Mesothelial cell of epicardium (in vitro differentiated cells): ENCODE results near the gene JUND. TPM values are rescaled to one million over a fixed set of nuclear protein-coding genes. Genes with fewer than 3 reads are reported as not detected.
A peak's percentile ranks its signal among the peaks of the same experiment; 100 is the strongest.

Experiments
- DNase-seq, 2 experiments: peaks; one replicate each; pipeline ENCODE4 v3.0.0; 2021; ENCODE audit warnings: low spot score in 2 of 2; ENCODE audit not compliant: unreplicated experiment in 2 of 2
- H3K27ac Mint-ChIP-seq: 2 replicates; pipeline ENCODE4 v1.8.0; 2021; ENCODE audit warnings: mixed read lengths
- H3K27me3 Mint-ChIP-seq: 2 replicates; pipeline ENCODE4 v1.8.0; 2021; ENCODE audit warnings: low read depth, mixed read lengths
- H3K36me3 Mint-ChIP-seq: 2 replicates; pipeline ENCODE4 v1.8.0; 2021; ENCODE audit warnings: mixed read lengths
- H3K4me1 Mint-ChIP-seq: 2 replicates; pipeline ENCODE4 v1.8.0; 2021; ENCODE audit warnings: mixed read lengths
- H3K4me3 Mint-ChIP-seq: 2 replicates; pipeline ENCODE4 v1.8.0; 2021; ENCODE audit warnings: mild to moderate bottlenecking, moderate library complexity, mixed read lengths
- H3K9me3 Mint-ChIP-seq: 2 replicates; pipeline ENCODE4 v1.8.0; 2021; ENCODE audit warnings: mixed read lengths
- total RNA-seq: library from RNA; stranded (reverse); gene quantifications from 3 replicates; pipeline ENCODE4 v1.2.1, GENCODE V29; 2021
- TF ChIP-seq, protein P1 (sequence below): fragments of 200-600 bp; sonication (generic); IDR thresholded peaks from one replicate; pipeline ENCODE4 v1.5.0; 2021; ENCODE audit warnings: antibody characterized with exemption; ENCODE audit not compliant: unreplicated experiment

The JUND gene
- total RNA-seq, 1 donor from 2014 or later, result 276 TPM

DNA sequence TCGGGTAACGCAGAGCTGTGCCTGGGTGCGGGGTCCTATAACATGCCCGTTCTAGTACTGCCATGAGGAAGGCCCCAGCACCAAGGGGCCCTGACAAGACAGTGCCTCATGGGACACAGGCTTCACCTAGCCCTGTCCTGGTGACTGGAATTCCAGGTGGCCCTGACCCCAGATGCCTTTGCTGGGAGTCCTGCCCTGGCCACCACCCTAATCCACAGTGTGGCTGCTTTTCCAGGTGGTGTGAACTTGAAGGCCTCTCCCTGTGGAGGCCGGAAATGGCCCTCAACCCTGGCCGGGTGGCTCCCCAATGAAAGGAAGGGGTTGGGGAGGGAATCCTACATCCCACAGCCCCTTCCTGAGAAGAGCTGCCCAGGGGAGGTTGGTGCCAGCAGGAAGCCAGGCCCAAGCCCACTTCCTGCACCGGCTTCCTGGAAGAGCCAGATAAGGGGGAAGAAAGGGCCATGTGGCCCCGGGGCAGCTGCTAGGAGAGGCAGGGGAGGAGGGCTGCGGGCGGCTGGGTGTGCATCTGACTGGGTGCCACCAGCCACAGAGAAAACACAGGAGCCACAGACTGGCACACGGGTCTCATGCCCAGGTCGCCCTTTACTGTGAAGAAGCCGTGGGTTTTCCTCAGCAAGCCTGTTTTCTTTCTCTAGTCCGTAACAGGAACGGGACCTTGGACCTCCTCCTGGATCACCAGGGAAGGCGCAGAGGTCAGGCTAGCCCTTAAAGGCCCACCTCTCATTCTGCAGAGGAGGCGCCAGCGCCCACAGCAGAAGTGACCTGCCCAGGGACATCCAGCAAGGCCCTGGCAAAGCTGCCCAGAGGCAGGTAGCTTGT, 36.8 kb upstream of the JUND start:
- H3K27me3 Mint-ChIP-seq, result no peaks in the 10 kb centered on the region
- H3K27ac Mint-ChIP-seq, result peak overlapping the region; percentile 90
- H3K36me3 Mint-ChIP-seq, result peaks cover 3% of the 10 kb centered on the region
- TF ChIP-seq, protein P1, sequence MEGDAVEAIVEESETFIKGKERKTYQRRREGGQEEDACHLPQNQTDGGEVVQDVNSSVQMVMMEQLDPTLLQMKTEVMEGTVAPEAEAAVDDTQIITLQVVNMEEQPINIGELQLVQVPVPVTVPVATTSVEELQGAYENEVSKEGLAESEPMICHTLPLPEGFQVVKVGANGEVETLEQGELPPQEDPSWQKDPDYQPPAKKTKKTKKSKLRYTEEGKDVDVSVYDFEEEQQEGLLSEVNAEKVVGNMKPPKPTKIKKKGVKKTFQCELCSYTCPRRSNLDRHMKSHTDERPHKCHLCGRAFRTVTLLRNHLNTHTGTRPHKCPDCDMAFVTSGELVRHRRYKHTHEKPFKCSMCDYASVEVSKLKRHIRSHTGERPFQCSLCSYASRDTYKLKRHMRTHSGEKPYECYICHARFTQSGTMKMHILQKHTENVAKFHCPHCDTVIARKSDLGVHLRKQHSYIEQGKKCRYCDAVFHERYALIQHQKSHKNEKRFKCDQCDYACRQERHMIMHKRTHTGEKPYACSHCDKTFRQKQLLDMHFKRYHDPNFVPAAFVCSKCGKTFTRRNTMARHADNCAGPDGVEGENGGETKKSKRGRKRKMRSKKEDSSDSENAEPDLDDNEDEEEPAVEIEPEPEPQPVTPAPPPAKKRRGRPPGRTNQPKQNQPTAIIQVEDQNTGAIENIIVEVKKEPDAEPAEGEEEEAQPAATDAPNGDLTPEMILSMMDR, result no peak
- no peak for DNase-seq
- H3K4me3 Mint-ChIP-seq, result no peak overlapping the region
- H3K9me3 Mint-ChIP-seq, result no peaks in the 10 kb centered on the region
- peaks cover 38% of the 10 kb centered on the region for H3K4me1 Mint-ChIP-seq

DNA sequence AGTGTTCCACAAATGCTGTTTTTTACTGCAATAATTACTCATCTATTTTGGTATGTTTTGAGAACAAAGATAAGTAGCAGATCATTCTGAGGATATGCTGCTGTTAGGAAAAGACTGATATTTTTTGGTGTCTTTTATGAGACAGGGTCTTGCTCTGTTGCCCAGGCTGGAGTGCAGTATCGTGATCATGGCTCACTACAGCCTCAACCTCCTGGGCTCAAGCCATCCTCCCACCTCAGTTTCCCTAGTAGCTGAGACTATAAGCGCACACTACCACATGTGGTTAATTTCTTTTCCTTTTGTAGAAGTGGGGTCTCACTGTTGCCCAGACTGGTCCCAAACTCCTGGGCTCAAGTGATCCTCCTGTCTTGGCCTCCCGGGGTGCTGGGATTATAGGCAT, 32.0 kb upstream of the JUND start:
- no peaks in the 10 kb centered on the region for H3K27me3 Mint-ChIP-seq
- no peak for DNase-seq

DNA sequence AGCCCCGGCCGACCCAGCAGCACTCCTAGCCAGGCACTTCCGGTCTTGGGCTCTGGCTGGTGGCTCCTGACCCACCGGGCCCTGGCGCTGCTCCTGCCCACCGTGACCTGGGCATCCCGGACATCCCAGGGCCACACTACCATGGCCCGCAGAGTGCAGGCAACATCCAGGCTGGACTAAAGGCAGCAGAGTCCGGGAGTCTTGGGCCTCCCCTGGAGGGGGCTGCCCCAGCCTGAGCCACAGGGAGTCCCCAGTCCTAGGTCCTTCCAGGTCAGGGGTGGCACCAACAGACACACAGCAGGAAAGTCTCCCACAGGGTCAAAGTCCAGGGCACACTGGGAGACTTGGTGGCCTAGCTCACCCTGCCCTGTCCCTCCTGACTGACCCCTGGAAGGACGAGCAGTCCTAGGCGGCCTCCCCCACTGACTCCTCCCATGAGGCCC, 30.7 kb upstream of the JUND start:
- no peak overlapping the region for H3K27ac Mint-ChIP-seq
- TF ChIP-seq, protein P1, result no peak
- H3K4me1 Mint-ChIP-seq, result no peaks in the 10 kb centered on the region
- H3K27me3 Mint-ChIP-seq, result no peaks in the 10 kb centered on the region
- no peak for DNase-seq
- H3K4me3 Mint-ChIP-seq, result no peak overlapping the region
- peaks cover 12% of the 10 kb centered on the region for H3K36me3 Mint-ChIP-seq
- no peaks in the 10 kb centered on the region for H3K9me3 Mint-ChIP-seq

More for the DNA sequence above, 32.0 kb upstream of the JUND start:
- H3K4me3 Mint-ChIP-seq, result no peak overlapping the region
- H3K4me1 Mint-ChIP-seq, result peaks cover 6% of the 10 kb centered on the region
- peaks cover 7% of the 10 kb centered on the region for H3K36me3 Mint-ChIP-seq
- H3K9me3 Mint-ChIP-seq, result no peaks in the 10 kb centered on the region
- H3K27ac Mint-ChIP-seq, result no peak overlapping the region
- TF ChIP-seq, protein P1, result no peak

DNA sequence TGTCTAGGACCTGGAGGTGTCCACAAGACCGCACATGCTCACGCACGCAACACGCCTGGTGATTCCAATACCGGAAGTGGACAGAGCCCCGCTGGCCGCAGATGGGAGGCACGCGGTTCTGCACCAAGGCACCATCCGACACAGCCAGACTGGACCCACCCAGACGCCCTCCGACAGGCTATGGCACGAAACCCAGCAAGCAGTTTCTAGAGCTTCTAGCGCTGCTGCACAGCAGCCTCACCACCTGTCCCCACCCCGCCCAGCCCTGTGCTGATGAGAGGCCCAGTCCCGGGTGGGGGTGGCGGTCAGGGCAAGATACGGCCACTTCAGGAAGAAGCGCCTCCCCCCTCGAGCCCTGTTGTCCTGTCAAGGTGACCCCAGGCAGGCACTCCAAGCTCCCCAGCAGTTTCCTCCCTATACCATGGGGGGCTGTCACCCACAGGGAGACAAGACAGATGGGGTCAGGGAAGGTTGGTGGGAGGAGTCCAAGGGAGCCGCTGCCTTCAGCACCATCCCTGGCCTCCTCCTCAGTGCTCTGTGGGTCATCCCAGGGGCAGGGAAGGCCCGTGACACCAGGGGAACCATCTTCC, 30.2 kb upstream of the JUND start:
- TF ChIP-seq, protein P1, result no peak
- Mint-ChIP-seq H3K4me1 (peaks cover 2% of the 10 kb centered on the region), H3K27ac (no peak overlapping the region), H3K27me3 (no peaks in the 10 kb centered on the region), H3K36me3 (peaks cover 14% of the 10 kb centered on the region), H3K9me3 (no peaks in the 10 kb centered on the region), H3K4me3 (no peak overlapping the region)
- no peak for DNase-seq

DNA sequence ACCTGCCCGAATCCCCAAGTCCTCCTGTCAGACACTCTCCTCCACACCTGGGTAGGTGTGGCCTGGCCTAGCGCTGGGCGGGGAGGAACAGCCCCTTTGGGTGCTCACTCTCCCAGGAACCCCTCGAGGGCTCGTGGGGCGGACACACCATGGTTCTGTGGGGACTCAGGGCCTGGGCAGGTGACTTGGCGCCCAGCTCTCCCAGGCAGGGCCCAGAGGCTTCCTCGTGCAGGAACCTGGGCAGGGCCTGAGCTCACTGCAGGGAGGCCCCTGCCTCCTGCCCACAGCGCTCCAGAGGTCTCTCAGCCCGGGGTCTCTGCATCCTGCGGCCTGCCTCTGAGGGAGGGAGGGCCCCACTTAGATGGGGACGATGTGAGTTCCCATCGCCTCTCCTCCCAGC, 29.5 kb upstream of the JUND start:
- Mint-ChIP-seq H3K4me1 (peaks cover 2% of the 10 kb centered on the region), H3K36me3 (peaks cover 14% of the 10 kb centered on the region), H3K27ac (no peak overlapping the region), H3K27me3 (no peaks in the 10 kb centered on the region), H3K4me3 (no peak overlapping the region), H3K9me3 (no peaks in the 10 kb centered on the region)
- TF ChIP-seq, protein P1, result no peak
- no peak for DNase-seq
